ENCODE results near the gene LRRC1. TPM values are rescaled to one million over a fixed set of nuclear protein-coding genes. Genes with fewer than 3 reads are reported as not detected.
"Not testable (repeated sequence)": the region's sequence is repeated elsewhere in the genome, so short reads cannot be mapped to it uniquely, and the experiment has no call there.

Gene LRRC1
- total and polyA plus RNA-seq, 2 of the 8 experiments (the other 6 are each of a cell fraction or from before 2014, with no cell fraction given), result 6.7 to 15.9 TPM

DNA sequence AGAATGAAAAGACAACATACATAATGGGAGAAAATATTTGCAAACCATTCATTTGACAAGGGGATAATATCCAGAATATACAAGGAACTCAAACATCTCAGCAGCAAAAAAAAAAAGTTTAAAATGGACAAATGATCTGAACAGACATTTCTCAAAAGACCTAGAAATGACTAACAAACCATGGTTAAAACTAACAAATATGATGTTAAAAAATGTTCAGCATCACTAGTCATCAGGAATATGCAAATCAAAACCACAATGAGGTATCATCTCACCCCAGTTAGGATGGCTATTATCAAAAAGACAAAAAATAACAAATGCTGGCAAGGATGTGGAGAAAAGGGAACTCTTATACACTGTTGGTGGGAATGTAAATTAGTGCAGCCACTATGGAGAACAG, 9.8 kb upstream of the LRRC1 start:
- DNase-seq (ENCODE audit: low read depth in 1 of 2, low spot score in 2 of 2), result not testable (repeated sequence)
- POLR2A ChIA-PET (ENCODE audit: partially characterized antibody), result interaction anchor here (1.7 kb wide), 1 partner anchor 10 kb away, joined by 6 read pairs; the partner anchor contains the start of gene LRRC1

More for the DNA sequence above, 9.8 kb upstream of the LRRC1 start:
- not testable (repeated sequence) for H3K23me2 ChIP-seq (ENCODE audit: low read depth, low read length); H3K14ac ChIP-seq (ENCODE audit: insufficient read length); H2AK5ac ChIP-seq (ENCODE audit: low read depth, low read length); H2BK5ac ChIP-seq (ENCODE audit: low read depth, low read length); H3K9ac ChIP-seq (replicated peaks in 1 of 4; ENCODE audit: extremely low read depth in 1 of 4, low read depth in 3 of 4, low read length in 3 of 4); H4K20me1 ChIP-seq (replicated peaks in 1 of 2; ENCODE audit: control insufficient read depth in 1 of 2, insufficient read depth in 2 of 2, low read length in 2 of 2); H3K4me2 ChIP-seq (ENCODE audit: insufficient read depth in 1 of 2, low read depth in 2 of 2, low read length in 2 of 2); FAIRE-seq; H4K91ac ChIP-seq (replicated peaks; ENCODE audit: insufficient read length, low read length); H2BK12ac ChIP-seq (ENCODE audit: low read depth, low read length); H3K56ac ChIP-seq (replicated peaks; ENCODE audit: insufficient read length, low read depth, low read length); H3K79me2 ChIP-seq (ENCODE audit: control insufficient read depth in 1 of 2, insufficient read depth in 2 of 2, low read length in 2 of 2); H3K27ac ChIP-seq (ENCODE audit: low read depth, low read length); H3K36me3 ChIP-seq (ENCODE audit: control insufficient read depth in 2 of 4, insufficient read depth in 4 of 4, low read length in 3 of 4); H2BK120ac ChIP-seq (replicated peaks; ENCODE audit: low read depth, low read length); H4K8ac ChIP-seq (ENCODE audit: extremely low read depth, insufficient read depth, low read length); H2BK15ac ChIP-seq (ENCODE audit: low read length); H3K23ac ChIP-seq (ENCODE audit: insufficient read length); H4K5ac ChIP-seq (ENCODE audit: insufficient read length, low read depth, low read length); H3K79me1 ChIP-seq (ENCODE audit: low read depth, low read length); H3K4ac ChIP-seq (replicated peaks; ENCODE audit: insufficient read length, low read depth, low read length); H2AFZ ChIP-seq (ENCODE audit: low read length); H3K4me3 ChIP-seq (ENCODE audit: extremely low read depth in 1 of 4, insufficient read depth in 2 of 4, low read depth in 3 of 4, low read length in 4 of 4); H2BK20ac ChIP-seq (ENCODE audit: low read length); H3K4me1 ChIP-seq (replicated peaks in 1 of 4; ENCODE audit: control insufficient read depth in 3 of 4, insufficient read depth in 4 of 4, low read length in 3 of 4); H3K27me3 ChIP-seq (replicated peaks in 1 of 4; ENCODE audit: control insufficient read depth in 3 of 4, extremely low read depth in 1 of 4, insufficient read depth in 3 of 4, low read length in 3 of 4); H3K9me3 ChIP-seq (ENCODE audit: insufficient read depth in 2 of 2, low read depth in 1 of 2, low read length in 1 of 2); H3K18ac ChIP-seq (ENCODE audit: extremely low read depth, low read length)
- CTCF ChIA-PET (ENCODE audit: partially characterized antibody), result interaction anchor here (1.1 kb wide), 1 partner anchor 170 kb away, joined by 4 read pairs; no protein-coding TSS in a partner anchor
